ENCODE results near the gene CDH13. TPM values are rescaled to one million over a fixed set of nuclear protein-coding genes. Genes with fewer than 3 reads are reported as not detected.

The CDH13 gene
- total RNA-seq, 1 donor from 2014 or later = 46.4 TPM

DNA sequence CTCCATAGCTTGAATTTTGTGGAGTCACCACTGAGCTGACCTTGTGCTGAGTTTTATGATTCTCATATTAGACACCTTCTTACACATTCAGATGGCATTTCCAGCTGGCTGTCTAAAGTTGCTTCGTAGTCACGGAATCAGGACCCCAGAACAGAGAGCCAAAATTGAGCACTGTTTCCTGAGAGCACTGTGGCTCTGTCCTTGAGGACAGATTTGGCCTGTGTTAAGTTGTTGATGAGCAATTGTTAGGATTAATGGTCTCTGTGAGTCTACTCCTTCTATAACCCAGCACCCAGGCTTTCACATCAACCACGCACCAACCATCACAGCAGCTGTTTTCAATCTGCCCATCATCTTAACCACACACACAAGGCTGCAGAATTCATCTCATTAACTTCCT is 903.5 kb downstream of the CDH13 start:
- Mint-ChIP-seq H3K9me3 (peaks cover 4% of the 10 kb centered on the region), H3K27me3 (peaks cover 4% of the 10 kb centered on the region), H3K36me3 (no peaks in the 10 kb centered on the region), H3K4me3 (no peak overlapping the region), H3K27ac (no peak overlapping the region), H3K4me1 (ENCODE audit: unreplicated experiment) (no peaks in the 10 kb centered on the region)
- TF ChIP-seq, protein P1, sequence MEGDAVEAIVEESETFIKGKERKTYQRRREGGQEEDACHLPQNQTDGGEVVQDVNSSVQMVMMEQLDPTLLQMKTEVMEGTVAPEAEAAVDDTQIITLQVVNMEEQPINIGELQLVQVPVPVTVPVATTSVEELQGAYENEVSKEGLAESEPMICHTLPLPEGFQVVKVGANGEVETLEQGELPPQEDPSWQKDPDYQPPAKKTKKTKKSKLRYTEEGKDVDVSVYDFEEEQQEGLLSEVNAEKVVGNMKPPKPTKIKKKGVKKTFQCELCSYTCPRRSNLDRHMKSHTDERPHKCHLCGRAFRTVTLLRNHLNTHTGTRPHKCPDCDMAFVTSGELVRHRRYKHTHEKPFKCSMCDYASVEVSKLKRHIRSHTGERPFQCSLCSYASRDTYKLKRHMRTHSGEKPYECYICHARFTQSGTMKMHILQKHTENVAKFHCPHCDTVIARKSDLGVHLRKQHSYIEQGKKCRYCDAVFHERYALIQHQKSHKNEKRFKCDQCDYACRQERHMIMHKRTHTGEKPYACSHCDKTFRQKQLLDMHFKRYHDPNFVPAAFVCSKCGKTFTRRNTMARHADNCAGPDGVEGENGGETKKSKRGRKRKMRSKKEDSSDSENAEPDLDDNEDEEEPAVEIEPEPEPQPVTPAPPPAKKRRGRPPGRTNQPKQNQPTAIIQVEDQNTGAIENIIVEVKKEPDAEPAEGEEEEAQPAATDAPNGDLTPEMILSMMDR (conservative IDR thresholded peaks at IDR 0.05) = no peak
- no peak for DNase-seq (ENCODE audit: extremely low spot score, unreplicated experiment)

GRCh38 chr16:83532634-83533033 is 905.9 kb downstream of the CDH13 start:
- H3K9me3 Mint-ChIP-seq = peaks cover 4% of the 10 kb centered on the region
- H3K36me3 Mint-ChIP-seq = no peaks in the 10 kb centered on the region
- H3K27me3 Mint-ChIP-seq = peaks cover 9% of the 10 kb centered on the region
- H3K4me3 Mint-ChIP-seq = no peak overlapping the region
- TF ChIP-seq, protein P1 (conservative IDR thresholded peaks at IDR 0.05) = no peak
- H3K4me1 Mint-ChIP-seq (ENCODE audit: unreplicated experiment) = no peaks in the 10 kb centered on the region
- H3K27ac Mint-ChIP-seq = no peak overlapping the region
- no peak for DNase-seq (ENCODE audit: extremely low spot score, unreplicated experiment)

DNA sequence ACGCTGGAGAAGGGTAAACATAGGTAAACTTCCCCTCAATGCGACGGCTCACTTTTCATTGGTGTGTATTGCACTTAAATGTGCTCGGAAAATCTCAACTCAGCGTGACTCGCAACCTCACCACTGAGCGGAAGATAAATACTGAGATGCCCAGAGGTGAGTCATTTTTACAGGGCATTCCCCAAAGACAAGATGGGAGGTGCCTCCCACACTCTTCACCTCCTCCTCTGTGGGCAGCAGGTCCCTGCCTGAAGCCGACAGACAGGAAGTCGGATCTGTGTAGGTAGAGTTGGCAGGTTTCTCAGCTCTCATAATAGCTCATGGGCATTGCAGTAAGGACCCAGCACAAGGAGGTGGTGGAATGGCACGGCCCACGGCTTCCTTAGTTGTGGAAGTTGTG is 906.4 kb downstream of the CDH13 start:
- peaks cover 9% of the 10 kb centered on the region for H3K27me3 Mint-ChIP-seq
- H3K4me3 Mint-ChIP-seq = no peak overlapping the region
- no peak overlapping the region for H3K27ac Mint-ChIP-seq
- H3K36me3 Mint-ChIP-seq = no peaks in the 10 kb centered on the region
- H3K9me3 Mint-ChIP-seq = peaks cover 4% of the 10 kb centered on the region
- DNase-seq (ENCODE audit: extremely low spot score, unreplicated experiment) = no peak
- no peaks in the 10 kb centered on the region for H3K4me1 Mint-ChIP-seq (ENCODE audit: unreplicated experiment)
- TF ChIP-seq, protein P1 (conservative IDR thresholded peaks at IDR 0.05) = no peak

GRCh38 chr16:83538707-83539106 is 911.9 kb downstream of the CDH13 start:
- TF ChIP-seq, protein P1 (conservative IDR thresholded peaks at IDR 0.05) = no peak
- DNase-seq (ENCODE audit: extremely low spot score, unreplicated experiment) = no peak
- no peaks in the 10 kb centered on the region for H3K4me1 Mint-ChIP-seq (ENCODE audit: unreplicated experiment)
- H3K9me3 Mint-ChIP-seq = no peaks in the 10 kb centered on the region
- no peak overlapping the region for H3K27ac Mint-ChIP-seq
- no peak overlapping the region for H3K4me3 Mint-ChIP-seq
- peaks cover 21% of the 10 kb centered on the region for H3K27me3 Mint-ChIP-seq
- no peaks in the 10 kb centered on the region for H3K36me3 Mint-ChIP-seq

DNA sequence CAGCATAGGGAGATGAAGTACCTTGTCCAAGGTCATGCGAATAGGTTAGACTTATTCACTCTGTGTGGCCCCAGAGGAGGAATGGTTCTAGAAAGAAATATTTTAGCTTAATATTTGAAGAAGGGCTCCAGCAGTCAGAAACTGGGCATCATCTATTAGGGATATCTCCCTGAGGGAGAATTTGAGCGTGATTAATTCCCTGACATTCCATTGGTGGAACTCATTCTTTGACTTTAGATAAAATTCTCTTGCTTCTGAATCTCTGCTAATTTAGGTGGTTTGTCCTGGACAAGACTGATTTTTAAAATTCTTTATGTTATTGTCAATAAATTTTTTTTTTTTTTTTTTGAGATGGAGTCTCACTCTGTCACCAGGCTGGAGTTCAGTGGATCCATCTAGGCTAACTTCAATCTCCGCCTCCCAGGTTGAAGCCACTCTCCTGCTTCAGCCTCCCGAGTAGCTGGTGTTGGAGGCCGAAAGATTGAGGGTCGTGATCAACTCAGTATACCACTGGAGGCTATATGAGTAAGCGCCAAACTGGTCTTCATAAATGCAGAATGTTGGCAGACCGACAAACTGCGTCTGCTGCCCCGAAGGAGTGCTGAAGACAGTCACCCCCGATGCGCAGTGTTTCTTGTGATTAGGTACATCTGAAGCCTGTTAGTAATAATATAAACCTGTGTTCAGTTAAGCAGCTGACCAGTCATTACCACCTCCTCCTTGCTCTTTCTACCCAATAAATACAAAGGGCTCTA is 913.1 kb downstream of the CDH13 start:
- Mint-ChIP-seq H3K36me3 (no peaks in the 10 kb centered on the region), H3K27ac (no peak overlapping the region), H3K4me3 (no peak overlapping the region), H3K4me1 (ENCODE audit: unreplicated experiment) (no peaks in the 10 kb centered on the region), H3K9me3 (no peaks in the 10 kb centered on the region), H3K27me3 (peaks cover 23% of the 10 kb centered on the region)
- TF ChIP-seq, protein P1 (conservative IDR thresholded peaks at IDR 0.05) = no peak
- no peak for DNase-seq (ENCODE audit: extremely low spot score, unreplicated experiment)
